ENCODE results near the gene AVPR1B.
A peak's percentile ranks its signal among the peaks of the same experiment; 100 is the strongest.
"Not testable (repeated sequence)": the region's sequence is repeated elsewhere in the genome, so short reads cannot be mapped to it uniquely, and the experiment has no call there.

Gene AVPR1B

DNA sequence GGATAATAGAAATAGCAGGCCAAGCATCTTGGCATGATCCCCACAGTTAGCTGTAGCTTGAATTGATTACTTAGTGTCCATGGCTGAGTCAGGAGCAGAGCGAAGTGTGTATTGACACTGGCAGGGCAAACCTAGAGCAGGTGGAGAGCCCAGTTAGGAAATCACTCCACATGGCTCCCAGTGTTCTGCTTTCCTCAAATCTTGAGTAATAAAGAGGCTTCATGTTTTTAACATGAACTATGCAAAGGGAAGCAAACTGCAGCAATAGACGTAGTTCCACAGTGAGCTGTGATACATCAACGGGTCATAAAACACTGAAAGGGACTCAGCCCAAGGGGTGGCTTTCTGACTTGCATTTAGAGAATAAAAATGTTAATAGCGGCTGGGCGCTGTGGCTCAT, 35.3 kb downstream of the AVPR1B start:
- no peak for DNase-seq (ENCODE audit: low read depth)

- no peak for DNase-seq (ENCODE audit: low read depth)
Observed at GRCh38 chr1:206080026-206080820, 37.0 kb downstream of the AVPR1B start.

- no peak for DNase-seq (ENCODE audit: low read depth)
Observed at GRCh38 chr1:206079135-206079534, 38.1 kb downstream of the AVPR1B start.

- DNase-seq (ENCODE audit: low read depth): peak; percentile 24
Observed at GRCh38 chr1:206075786-206076755, 41.1 kb downstream of the AVPR1B start.

GRCh38 chr1:206074839-206075238, 42.3 kb downstream of the AVPR1B start:
- DNase-seq (ENCODE audit: low read depth): no peak

GRCh38 chr1:206070627-206071304, 46.4 kb downstream of the AVPR1B start:
- DNase-seq (ENCODE audit: low read depth): no peak

GRCh38 chr1:206068314-206068713, 48.9 kb downstream of the AVPR1B start:
- DNase-seq (ENCODE audit: low read depth): no peak

- DNase-seq (ENCODE audit: low read depth): no peak
Observed at GRCh38 chr1:206067486-206068227, 49.5 kb downstream of the AVPR1B start.

GRCh38 chr1:206066479-206067171, 50.6 kb downstream of the AVPR1B start:
- no peak for DNase-seq (ENCODE audit: low read depth)

DNA sequence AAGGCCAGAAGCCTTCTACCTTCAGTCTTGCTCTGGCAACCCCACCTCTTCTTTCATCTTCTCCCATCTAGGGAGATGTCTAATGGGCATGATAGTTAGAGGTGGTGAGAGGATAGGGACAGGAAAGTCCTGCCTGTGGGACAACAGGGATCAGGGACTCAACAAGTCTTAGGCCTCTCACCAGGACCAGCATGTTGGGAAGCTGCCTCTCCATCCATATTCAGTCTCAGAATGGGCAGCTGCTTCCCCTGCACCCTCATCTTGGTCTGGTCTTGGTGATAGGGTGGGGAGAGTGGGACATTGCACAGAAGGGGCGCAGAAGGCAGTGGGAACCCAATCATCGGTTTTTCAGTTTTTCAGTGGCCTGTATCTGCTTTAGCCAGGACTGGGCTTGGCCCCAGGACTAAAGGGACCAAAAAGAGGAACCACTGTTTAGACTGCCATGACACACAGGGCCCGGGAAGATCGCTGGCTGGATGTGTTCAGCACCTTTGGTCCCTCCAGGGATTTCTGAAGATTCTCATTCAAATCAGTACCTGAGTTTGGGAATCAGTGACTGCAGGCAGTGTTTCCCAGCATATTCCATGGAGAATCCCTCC, 51.5 kb downstream of the AVPR1B start:
- no peak for DNase-seq (ENCODE audit: low read depth)

- not testable (repeated sequence) for DNase-seq (ENCODE audit: low read depth)
Observed at GRCh38 chr1:206064501-206064900, 52.7 kb downstream of the AVPR1B start.

GRCh38 chr1:206064001-206064400, 53.2 kb downstream of the AVPR1B start:
- DNase-seq (ENCODE audit: low read depth): not testable (repeated sequence)

DNA sequence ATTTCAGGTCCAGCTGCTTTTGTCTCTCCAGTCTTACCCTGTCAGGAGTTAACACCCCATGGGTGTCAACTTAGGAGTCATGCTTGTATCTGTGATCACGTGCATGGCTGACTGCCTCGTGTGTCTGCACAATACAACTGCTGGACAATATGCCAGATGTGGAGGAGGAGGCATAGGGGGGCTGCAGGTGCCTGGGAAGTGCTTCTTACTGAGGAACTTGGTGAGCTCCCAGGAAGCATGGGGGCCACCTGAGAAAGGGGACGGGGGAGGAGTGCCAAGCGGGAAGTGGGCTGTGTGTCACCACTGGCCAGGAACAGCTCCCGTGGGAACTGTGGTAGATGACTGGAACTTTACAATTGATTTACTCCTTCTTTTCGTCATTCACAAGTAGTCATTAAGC, 54.7 kb downstream of the AVPR1B start:
- no peak for DNase-seq (ENCODE audit: low read depth)

DNA sequence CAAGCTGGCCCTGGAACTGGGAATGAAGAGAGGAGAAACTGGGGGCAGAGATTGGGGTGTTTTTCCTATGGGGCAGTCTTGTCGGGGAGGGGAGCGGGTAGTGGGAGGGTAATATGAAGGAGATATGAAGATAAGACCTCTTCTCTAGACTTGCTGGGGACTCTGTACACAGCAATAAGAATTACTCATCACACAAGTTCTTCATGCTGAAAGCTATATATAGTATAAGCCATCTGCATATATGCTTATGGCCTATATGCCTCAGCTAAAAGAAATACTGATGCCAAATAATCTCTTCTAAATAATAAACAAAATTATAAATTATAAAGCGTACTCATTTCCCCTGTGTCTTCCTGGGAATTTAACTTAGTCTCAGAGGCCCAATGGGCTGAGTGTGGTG, 56.3 kb downstream of the AVPR1B start:
- DNase-seq (ENCODE audit: low read depth): no peak

Measured in stromal cell of bone marrow (primary cell).